RWPE2 (cell line): ENCODE results near the gene SLC35F3.

Experiments used
- ATAC-seq: fragments of 200-7000 bp; cut with Tn5 transposase; 3 replicates; pipeline ENCODE4 v1.9.1; 2021; ENCODE audit warnings: low read depth
- DNase-seq: peaks from one replicate; pipeline ENCODE4 v3.0.0-alpha.2; 2020; ENCODE audit warnings: low spot score
- H3K27ac ChIP-seq: fragments of 450-650 bp; 2 replicates; pipeline ENCODE4 v1.5.1; 2017; ENCODE audit warnings: mild to moderate bottlenecking; ENCODE audit not compliant: poor library complexity, severe bottlenecking
- H3K27me3 ChIP-seq: fragments of 250-450 bp; sonication (Bioruptor Pico); 2 replicates; pipeline ENCODE4 v1.5.1; 2021; ENCODE audit warnings: mild to moderate bottlenecking, moderate library complexity; ENCODE audit not compliant: insufficient read depth, poor library complexity, severe bottlenecking
- H3K36me3 ChIP-seq: fragments of 250-450 bp; sonication (Bioruptor Pico); 2 replicates; pipeline ENCODE4 v1.5.1; 2020; ENCODE audit warnings: low read depth, mild to moderate bottlenecking, moderate library complexity
- H3K4me1 ChIP-seq: fragments of 250-450 bp; sonication (Bioruptor Pico); 2 replicates; pipeline ENCODE4 v1.5.1; 2021; ENCODE audit warnings: mild to moderate bottlenecking, moderate library complexity; ENCODE audit not compliant: insufficient read depth, poor library complexity, severe bottlenecking
- H3K4me3 ChIP-seq: fragments of 250-450 bp; sonication (Bioruptor Pico); 2 replicates; pipeline ENCODE4 v1.5.1; 2021; ENCODE audit warnings: mild to moderate bottlenecking, moderate library complexity; ENCODE audit not compliant: severe bottlenecking
- H3K9me3 ChIP-seq: fragments of 250-450 bp; sonication (Bioruptor Pico); 2 replicates; pipeline ENCODE4 v1.5.1; 2021; ENCODE audit warnings: mild to moderate bottlenecking, moderate library complexity; ENCODE audit not compliant: severe bottlenecking
- TF ChIP-seq, protein P1 (sequence below): fragments of 450-650 bp; IDR thresholded peaks from one replicate; pipeline ENCODE4 v1.5.1; 2017; ENCODE audit warnings: mild to moderate bottlenecking, moderate library complexity; ENCODE audit not compliant: poor library complexity, severe bottlenecking

Gene SLC35F3

DNA sequence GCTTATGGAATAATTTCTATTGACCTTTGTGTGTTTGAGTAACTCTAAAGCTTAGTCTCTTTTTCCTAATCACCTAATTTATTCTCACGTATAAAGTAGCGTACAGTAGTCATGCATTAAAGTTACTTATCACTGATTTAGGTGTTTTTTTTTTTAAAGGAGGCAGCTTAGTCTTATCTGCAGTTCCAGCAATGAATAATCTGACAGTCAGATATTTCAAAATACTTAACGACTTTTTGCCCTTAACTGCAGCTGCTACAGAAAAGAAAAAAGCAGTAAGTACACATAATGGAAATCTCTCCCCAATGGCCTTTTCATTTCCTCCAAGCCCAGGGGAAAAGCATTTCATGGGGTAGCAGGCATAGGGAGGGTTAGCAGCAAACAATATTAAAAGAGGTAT is 54.6 kb downstream of the SLC35F3 start:
- Histone ChIP-seq H3K36me3 (no peaks in the 10 kb centered on the region), H3K27me3 (no peaks in the 10 kb centered on the region), H3K4me3 (no peak overlapping the region), H3K4me1 (no peaks in the 10 kb centered on the region), H3K27ac (no peak overlapping the region), H3K9me3 (no peaks in the 10 kb centered on the region)
- TF ChIP-seq, protein P1, sequence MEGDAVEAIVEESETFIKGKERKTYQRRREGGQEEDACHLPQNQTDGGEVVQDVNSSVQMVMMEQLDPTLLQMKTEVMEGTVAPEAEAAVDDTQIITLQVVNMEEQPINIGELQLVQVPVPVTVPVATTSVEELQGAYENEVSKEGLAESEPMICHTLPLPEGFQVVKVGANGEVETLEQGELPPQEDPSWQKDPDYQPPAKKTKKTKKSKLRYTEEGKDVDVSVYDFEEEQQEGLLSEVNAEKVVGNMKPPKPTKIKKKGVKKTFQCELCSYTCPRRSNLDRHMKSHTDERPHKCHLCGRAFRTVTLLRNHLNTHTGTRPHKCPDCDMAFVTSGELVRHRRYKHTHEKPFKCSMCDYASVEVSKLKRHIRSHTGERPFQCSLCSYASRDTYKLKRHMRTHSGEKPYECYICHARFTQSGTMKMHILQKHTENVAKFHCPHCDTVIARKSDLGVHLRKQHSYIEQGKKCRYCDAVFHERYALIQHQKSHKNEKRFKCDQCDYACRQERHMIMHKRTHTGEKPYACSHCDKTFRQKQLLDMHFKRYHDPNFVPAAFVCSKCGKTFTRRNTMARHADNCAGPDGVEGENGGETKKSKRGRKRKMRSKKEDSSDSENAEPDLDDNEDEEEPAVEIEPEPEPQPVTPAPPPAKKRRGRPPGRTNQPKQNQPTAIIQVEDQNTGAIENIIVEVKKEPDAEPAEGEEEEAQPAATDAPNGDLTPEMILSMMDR = no peak
- no peak for DNase-seq
- no peak for ATAC-seq

DNA sequence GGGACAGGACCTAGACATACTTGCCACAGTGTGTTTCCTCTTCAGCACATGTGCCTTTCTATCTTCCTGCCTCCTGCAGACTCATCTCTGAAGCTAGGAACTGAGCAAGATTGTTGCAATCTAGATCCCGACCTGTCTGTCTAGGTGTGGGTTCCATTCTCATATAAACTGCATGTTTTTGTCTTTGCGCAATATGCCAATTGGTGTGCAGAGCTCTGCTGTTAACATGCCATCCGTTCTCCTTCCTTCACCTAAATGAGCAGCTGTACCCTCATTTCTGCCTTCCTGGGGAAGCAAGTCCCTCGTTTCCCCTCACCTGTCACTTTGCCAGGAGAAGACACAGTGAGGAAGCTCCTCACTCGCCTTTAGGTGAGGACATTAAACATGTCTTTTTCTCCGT is 55.5 kb downstream of the SLC35F3 start:
- Histone ChIP-seq H3K9me3 (no peaks in the 10 kb centered on the region), H3K27ac (no peak overlapping the region), H3K4me1 (no peaks in the 10 kb centered on the region), H3K27me3 (no peaks in the 10 kb centered on the region), H3K4me3 (no peak overlapping the region), H3K36me3 (no peaks in the 10 kb centered on the region)
- DNase-seq (no peak), ATAC-seq (no peak)
- TF ChIP-seq, protein P1 = no peak

DNA sequence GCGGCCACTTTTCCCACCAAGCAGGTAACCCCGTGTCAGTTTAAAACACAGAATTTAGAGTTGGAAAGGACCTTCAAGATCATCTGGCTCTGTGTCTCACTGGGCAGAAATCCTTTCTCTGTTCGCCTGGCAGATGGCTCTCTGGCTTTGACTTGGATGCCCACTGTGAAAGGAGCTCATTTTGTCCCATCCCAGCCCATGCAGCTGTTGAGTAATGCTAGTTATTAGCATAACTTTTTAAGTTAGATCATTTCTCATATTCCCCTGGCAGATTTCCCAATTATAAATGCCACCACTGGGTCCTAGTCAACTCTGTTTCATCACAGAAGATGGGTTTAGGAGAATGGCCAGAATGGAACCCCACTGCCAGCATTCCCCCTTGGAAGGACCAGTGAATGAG is 55.9 kb downstream of the SLC35F3 start:
- no peak overlapping the region for H3K4me3 ChIP-seq
- TF ChIP-seq, protein P1 = no peak
- ATAC-seq = no peak
- DNase-seq = no peak
- H3K36me3 ChIP-seq = no peaks in the 10 kb centered on the region
- no peaks in the 10 kb centered on the region for H3K27me3 ChIP-seq
- no peak overlapping the region for H3K27ac ChIP-seq
- H3K4me1 ChIP-seq = no peaks in the 10 kb centered on the region
- H3K9me3 ChIP-seq = no peaks in the 10 kb centered on the region

DNA sequence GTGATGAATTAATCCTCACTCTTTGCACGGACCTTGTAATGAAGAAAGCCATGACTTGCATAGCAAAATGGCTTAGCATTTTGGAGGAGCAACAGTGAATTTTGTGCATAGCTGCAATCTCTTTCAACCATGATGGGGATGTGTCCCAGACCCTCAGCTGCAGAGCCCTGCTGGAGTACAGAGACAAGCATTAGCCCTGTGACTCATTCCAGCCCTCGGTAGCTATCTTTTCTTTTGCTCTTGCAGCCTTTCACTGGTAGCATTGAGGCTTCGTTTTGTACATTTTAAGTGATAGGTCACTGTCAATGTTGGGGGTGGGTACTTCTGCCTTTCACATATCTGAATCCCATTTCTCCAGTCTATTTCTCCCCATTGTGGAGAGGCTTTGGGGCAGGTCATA is 58.4 kb downstream of the SLC35F3 start:
- Histone ChIP-seq H3K4me3 (no peak overlapping the region), H3K27ac (no peak overlapping the region), H3K9me3 (no peaks in the 10 kb centered on the region), H3K36me3 (no peaks in the 10 kb centered on the region), H3K27me3 (no peaks in the 10 kb centered on the region), H3K4me1 (no peaks in the 10 kb centered on the region)
- TF ChIP-seq, protein P1 = no peak
- DNase-seq = no peak
- no peak for ATAC-seq

DNA sequence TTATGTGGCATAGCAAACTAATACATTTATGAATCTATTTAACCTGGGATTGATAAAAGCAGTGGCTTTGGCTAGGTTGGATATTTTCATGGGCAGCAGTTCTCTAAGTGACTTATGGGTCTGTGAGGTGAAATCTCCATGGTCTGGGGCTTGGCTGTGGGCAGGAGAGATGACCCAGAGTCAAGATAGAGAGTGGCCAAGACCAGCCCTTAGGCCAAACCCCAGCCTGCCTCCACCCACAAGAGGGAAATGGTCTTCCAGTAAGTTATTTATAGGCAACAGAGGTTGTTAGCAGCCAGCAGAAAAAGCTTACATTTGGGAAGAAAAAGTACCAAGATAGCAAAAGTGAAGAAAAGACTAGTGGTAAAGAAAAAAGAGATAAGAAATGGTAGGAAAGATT is 61.4 kb downstream of the SLC35F3 start:
- TF ChIP-seq, protein P1 = no peak
- H3K9me3 ChIP-seq = no peaks in the 10 kb centered on the region
- H3K36me3 ChIP-seq = no peaks in the 10 kb centered on the region
- H3K27me3 ChIP-seq = no peaks in the 10 kb centered on the region
- no peak overlapping the region for H3K27ac ChIP-seq
- ATAC-seq (no peak), DNase-seq (no peak)
- no peaks in the 10 kb centered on the region for H3K4me1 ChIP-seq
- H3K4me3 ChIP-seq = no peak overlapping the region
